HUES64 (cell line): ENCODE data around the gene EEFSEC.

ENCODE experiments used
- H3K27ac ChIP-seq: 2 replicates; pipeline ENCODE4 v1.7.0; 2013; ENCODE audit warnings: low read depth, low read length, inconsistent platforms
- H3K27me3 ChIP-seq: 2 replicates; pipeline ENCODE4 v1.6.1; 2013; ENCODE audit warnings: mild to moderate bottlenecking, low read length; ENCODE audit not compliant: insufficient read depth
- H3K36me3 ChIP-seq: 2 replicates; pipeline ENCODE4 v1.6.1; 2013; ENCODE audit warnings: mild to moderate bottlenecking, low read length; ENCODE audit not compliant: insufficient read depth
- H3K4me1 ChIP-seq: 2 replicates; pipeline ENCODE4 v1.6.1; 2013; ENCODE audit warnings: mild to moderate bottlenecking, low read length, moderate library complexity; ENCODE audit not compliant: insufficient read depth
- H3K4me3 ChIP-seq: 2 replicates; pipeline ENCODE4 v1.5.1; 2013; ENCODE audit warnings: mild to moderate bottlenecking, low read length, moderate library complexity
- H3K9ac ChIP-seq: 2 replicates; pipeline ENCODE4 v1.6.1; 2013; ENCODE audit warnings: mild to moderate bottlenecking, low read depth, low read length
- H3K9me3 ChIP-seq: 2 replicates; pipeline ENCODE4 v1.6.1; 2013; ENCODE audit warnings: low read depth, low read length; ENCODE audit not compliant: insufficient read depth
- WGBS: fragments of 150-250, 120-280 bp; methylation state at CpG from one replicate; pipeline ENCODE4 v1.1.7; 2013; ENCODE audit warnings: missing lambda C conversion rate; 5-methylcytosine and 5-hydroxymethylcytosine counted together

EEFSEC gene

GRCh38 chr3:128397484-128397883 is 244.2 kb downstream of the EEFSEC start:
- no peaks in the 10 kb centered on the region for H3K9me3 ChIP-seq
- no peak overlapping the region for H3K4me3 ChIP-seq
- no peaks in the 10 kb centered on the region for H3K27me3 ChIP-seq
- H3K4me1 ChIP-seq: peaks cover 13% of the 10 kb centered on the region; the same call in 1 of the 2 replicates
- no peaks in the 10 kb centered on the region for H3K36me3 ChIP-seq
- H3K9ac ChIP-seq: no peak overlapping the region
- 90% methylated on average over 5 of the region's 5 CpGs for WGBS
- no peak overlapping the region for H3K27ac ChIP-seq

GRCh38 chr3:128398586-128398985 is 245.3 kb downstream of the EEFSEC start:
- 88% methylated on average over 8 of the region's 8 CpGs for WGBS
- Histone ChIP-seq H3K36me3 (no peaks in the 10 kb centered on the region), H3K4me3 (no peak overlapping the region), H3K27me3 (no peaks in the 10 kb centered on the region), H3K4me1 (peaks cover 13% of the 10 kb centered on the region; the same call in 1 of the 2 replicates), H3K9me3 (no peaks in the 10 kb centered on the region), H3K9ac (no peak overlapping the region), H3K27ac (no peak overlapping the region)

GRCh38 chr3:128399221-128399915 is 246.1 kb downstream of the EEFSEC start:
- Histone ChIP-seq H3K4me1 (peaks cover 13% of the 10 kb centered on the region; the same call in 1 of the 2 replicates), H3K27ac (no peak overlapping the region)
- 83% methylated on average over 24 of the region's 24 CpGs for WGBS

GRCh38 chr3:128400671-128401070 is 247.4 kb downstream of the EEFSEC start:
- no peaks in the 10 kb centered on the region for H3K9me3 ChIP-seq
- 69% methylated on average over 11 of the region's 11 CpGs for WGBS
- H3K27me3 ChIP-seq: no peaks in the 10 kb centered on the region
- no peaks in the 10 kb centered on the region for H3K36me3 ChIP-seq
- no peak overlapping the region for H3K4me3 ChIP-seq
- H3K4me1 ChIP-seq: peaks cover 13% of the 10 kb centered on the region; the same call in 1 of the 2 replicates
- peak overlapping the region; percentile 45; the same call in 1 of the 2 replicates for H3K27ac ChIP-seq
- H3K9ac ChIP-seq: no peak overlapping the region

More at GRCh38 chr3:128399221-128399915, 246.1 kb downstream of the EEFSEC start:
- H3K4me3 ChIP-seq: no peak overlapping the region
- H3K9ac ChIP-seq: no peak overlapping the region
- H3K9me3 ChIP-seq: no peaks in the 10 kb centered on the region
- no peaks in the 10 kb centered on the region for H3K36me3 ChIP-seq
- no peaks in the 10 kb centered on the region for H3K27me3 ChIP-seq

GRCh38 chr3:128402319-128402718 is 249.0 kb downstream of the EEFSEC start:
- Histone ChIP-seq H3K9ac (no peak overlapping the region), H3K27me3 (no peaks in the 10 kb centered on the region), H3K36me3 (no peaks in the 10 kb centered on the region), H3K27ac (no peak overlapping the region), H3K9me3 (no peaks in the 10 kb centered on the region), H3K4me1 (peaks cover 13% of the 10 kb centered on the region; the same call in 1 of the 2 replicates), H3K4me3 (no peak overlapping the region)
- WGBS: 84% methylated on average over 11 of the region's 11 CpGs

GRCh38 chr3:128402998-128403397 is 249.7 kb downstream of the EEFSEC start:
- WGBS: 91% methylated on average over 6 of the region's 6 CpGs
- Histone ChIP-seq H3K9me3 (no peaks in the 10 kb centered on the region), H3K27ac (no peak overlapping the region), H3K36me3 (no peaks in the 10 kb centered on the region), H3K4me1 (peaks cover 13% of the 10 kb centered on the region; the same call in 1 of the 2 replicates), H3K9ac (no peak overlapping the region), H3K27me3 (no peaks in the 10 kb centered on the region), H3K4me3 (no peak overlapping the region)

GRCh38 chr3:128404276-128405068 is 251.2 kb downstream of the EEFSEC start:
- no peak overlapping the region for H3K4me3 ChIP-seq
- peaks cover 13% of the 10 kb centered on the region; the same call in 1 of the 2 replicates for H3K4me1 ChIP-seq
- 88% methylated on average over 23 of the region's 23 CpGs for WGBS

GRCh38 chr3:128405554-128406277 is 252.4 kb downstream of the EEFSEC start:
- Histone ChIP-seq H3K9me3 (no peaks in the 10 kb centered on the region), H3K36me3 (no peaks in the 10 kb centered on the region), H3K27ac (no peak overlapping the region), H3K27me3 (no peaks in the 10 kb centered on the region), H3K9ac (no peak overlapping the region), H3K4me3 (no peak overlapping the region), H3K4me1 (peaks cover 4% of the 10 kb centered on the region; the same call in 1 of the 2 replicates)
- 93% methylated on average over 8 of the region's 8 CpGs for WGBS

More at GRCh38 chr3:128404276-128405068, 251.2 kb downstream of the EEFSEC start:
- Histone ChIP-seq H3K36me3 (no peaks in the 10 kb centered on the region), H3K9me3 (no peaks in the 10 kb centered on the region), H3K27ac (no peak overlapping the region), H3K9ac (no peak overlapping the region), H3K27me3 (no peaks in the 10 kb centered on the region)

GRCh38 chr3:128407247-128407646 is 254.0 kb downstream of the EEFSEC start:
- Histone ChIP-seq H3K36me3 (no peaks in the 10 kb centered on the region), H3K27ac (no peak overlapping the region), H3K27me3 (no peaks in the 10 kb centered on the region), H3K4me1 (peaks cover 5% of the 10 kb centered on the region), H3K4me3 (no peak overlapping the region), H3K9me3 (no peaks in the 10 kb centered on the region), H3K9ac (no peak overlapping the region)
- 93% methylated on average over 7 of the region's 7 CpGs for whole genome bisulfite sequencing

- Histone ChIP-seq H3K9ac (no peak overlapping the region), H3K27ac (no peak overlapping the region), H3K4me1 (peaks cover 13% of the 10 kb centered on the region), H3K36me3 (no peaks in the 10 kb centered on the region), H3K27me3 (no peaks in the 10 kb centered on the region), H3K4me3 (no peak overlapping the region), H3K9me3 (no peaks in the 10 kb centered on the region)
- 85% methylated on average over 19 of the region's 19 CpGs for WGBS
These were observed 254.9 kb downstream of the EEFSEC start for GRCh38 chr3:128408012-128408692.
